Measurements from ENCODE around the gene IP6K1.

The IP6K1 gene

GRCh38 chr3:49681232-49681522 lies 105.2 kb downstream of the IP6K1 start:
- TF ChIP-seq HOXD13 (CRISPR knock-in tag; IDR thresholded peaks at IDR 0.05; ENCODE audit: borderline replicate concordance): no peak
- no peak for TF ChIP-seq ZNF48 (tag by site-specific recombination; IDR thresholded peaks at IDR 0.05)
- no peak for TF ChIP-seq ZSCAN18 (tag by site-specific recombination; IDR thresholded peaks at IDR 0.05)
- no peak for TF ChIP-seq ZNF600 (tag by site-specific recombination; IDR thresholded peaks at IDR 0.05)
- no peak for TF ChIP-seq ZNF138 (tag by site-specific recombination; IDR thresholded peaks at IDR 0.05; ENCODE audit: borderline replicate concordance)
- no peak for TF ChIP-seq GLIS1 (tag by site-specific recombination; IDR thresholded peaks at IDR 0.05)
- no peak for TF ChIP-seq ZNF423 (tag by site-specific recombination; IDR thresholded peaks at IDR 0.05)
- no peak for TF ChIP-seq ZFP3 (tag by site-specific recombination; IDR thresholded peaks at IDR 0.05; ENCODE audit: low read depth)
- no peak for TF ChIP-seq ZNF561 (tag by site-specific recombination; IDR thresholded peaks at IDR 0.05; ENCODE audit: borderline replicate concordance)
- no peak for TF ChIP-seq ZNF513 (tag by site-specific recombination; IDR thresholded peaks at IDR 0.05)
- no peak for TF ChIP-seq ZNF510 (tag by site-specific recombination; IDR thresholded peaks at IDR 0.05; ENCODE audit: insufficient replicate concordance)
- no peak for TF ChIP-seq CTCF (tag by site-specific recombination; IDR thresholded peaks at IDR 0.05)
- TF ChIP-seq ZNF174 (tag by site-specific recombination; IDR thresholded peaks at IDR 0.05): no peak
- peaks cover 0 to 86% of the 10 kb centered on the region in 2 experiments; a peak in 1 of 3 replicates for H3K36me3 ChIP-seq (ENCODE audit: control insufficient read depth in 2 of 2, insufficient read depth in 1 of 2, low read length in 2 of 2)
- CTCF ChIA-PET: no interaction called here

GRCh38 chr3:49680493-49681231 lies 105.7 kb downstream of the IP6K1 start:
- ChIA-PET POLR2A (interaction anchor here (1.1 kb wide), 1 partner anchor 9 kb away, joined by 4 read pairs; the partner anchor contains the start of genes MST1 and RNF123), CTCF (interaction anchor here (0.6 to 0.8 kb wide), 2 partner anchors 61 to 141 kb away, joined by 4 read pairs; no protein-coding TSS in a partner anchor)
- Histone ChIP-seq H3K4me3 (ENCODE audit: low read depth, low read length) (no peak overlapping the region), H3K4me1 (ENCODE audit: control insufficient read depth, insufficient read depth, low read length) (no peaks in the 10 kb centered on the region), H3K27ac (ENCODE audit: extremely low read depth, low read depth, low read length) (no peak overlapping the region), H3K36me3 (ENCODE audit: control insufficient read depth in 2 of 2, insufficient read depth in 1 of 2, low read length in 2 of 2) (peaks cover 0 to 91% of the 10 kb centered on the region in 2 experiments; a peak in 1 of 3 replicates), H3K9me3 (ENCODE audit: control insufficient read depth, insufficient read depth, low read depth, low read length) (no peaks in the 10 kb centered on the region)
- no peak for TF ChIP-seq ZNF843 (tag by site-specific recombination; IDR thresholded peaks at IDR 0.05)
- no peak for TF ChIP-seq ZNF792 (tag by site-specific recombination; IDR thresholded peaks at IDR 0.05)

More at GRCh38 chr3:49681232-49681522, 105.2 kb downstream of the IP6K1 start:
- no peak overlapping the region for H3K4me3 ChIP-seq (ENCODE audit: low read depth, low read length)
- no peaks in the 10 kb centered on the region for H3K4me1 ChIP-seq (ENCODE audit: control insufficient read depth, insufficient read depth, low read length)
- no peaks in the 10 kb centered on the region for H3K9me3 ChIP-seq (ENCODE audit: control insufficient read depth, insufficient read depth, low read depth, low read length)
- no peak overlapping the region for H3K27ac ChIP-seq (ENCODE audit: extremely low read depth, low read depth, low read length)
- POLR2A ChIA-PET: interaction anchor here (1.1 kb wide), 1 partner anchor 8 kb away, joined by 4 read pairs; the partner anchor contains the start of genes MST1 and RNF123

- H3K4me3 ChIP-seq (ENCODE audit: low read depth, low read length): no peak overlapping the region
- CTCF ChIA-PET: no interaction called here
- H3K36me3 ChIP-seq (ENCODE audit: control insufficient read depth in 2 of 2, insufficient read depth in 1 of 2, low read length in 2 of 2): peaks cover 0 to 57% of the 10 kb centered on the region in 2 experiments; a peak in 1 of 3 replicates
- H3K27ac ChIP-seq (ENCODE audit: extremely low read depth, low read depth, low read length): no peak overlapping the region
- H3K4me1 ChIP-seq (ENCODE audit: control insufficient read depth, insufficient read depth, low read length): no peaks in the 10 kb centered on the region
- POLR2A ChIA-PET: no interaction called here
- no peak for TF ChIP-seq ZNF292 (tag by site-specific recombination; IDR thresholded peaks at IDR 0.05; ENCODE audit: borderline replicate concordance, low read depth)
- TF ChIP-seq KLF17 (tag by site-specific recombination; IDR thresholded peaks at IDR 0.05): no peak
- TF ChIP-seq ZNF266 (tag by site-specific recombination; IDR thresholded peaks at IDR 0.05; ENCODE audit: low read depth): no peak
- no peaks in the 10 kb centered on the region for H3K9me3 ChIP-seq (ENCODE audit: control insufficient read depth, insufficient read depth, low read depth, low read length)
Observed at GRCh38 chr3:49675912-49676311, 110.4 kb downstream of the IP6K1 start.
